Stomach (tissue), 4 donors: ENCODE data around the gene BMPR2.

Experiments used
- EP300 ChIP-seq: sonication (generic); formaldehyde crosslinking; IDR thresholded peaks from one replicate; pipeline ENCODE4 v1.6.1; 2017; ENCODE audit warnings: antibody characterized with exemption
- POLR2A ChIP-seq, 4 donors: fragments of 450-650 bp; IDR thresholded peaks; one replicate each; pipeline ENCODE4 v1.6.1; 2016; ENCODE audit warnings: antibody characterized with exemption in 4 of 4, control low read depth in 2 of 4, mild to moderate bottlenecking in 1 of 4, moderate library complexity in 1 of 4
- POLR2AphosphoS5 ChIP-seq, 3 donors: sonication (generic); formaldehyde crosslinking; IDR thresholded peaks; one replicate each; pipeline ENCODE4 v1.6.1; 2016; ENCODE audit warnings: antibody characterized with exemption in 3 of 3
- TF ChIP-seq, protein P1 (sequence below), 7 experiments: fragments of 450-650 bp in 4 of 7; fragments of 200-600 bp in 3 of 7; sonication (generic) in 3 of 7; IDR thresholded peaks; one replicate each; pipeline ENCODE4 v1.5.1; 2016 to 2019; ENCODE audit warnings: antibody characterized with exemption in 7 of 7, control low read depth in 2 of 7, mild to moderate bottlenecking in 1 of 7

GRCh38 chr2:202375609-202376408 lies at the start of gene BMPR2:
- no peak for TF ChIP-seq EP300
- TF ChIP-seq, protein P1, sequence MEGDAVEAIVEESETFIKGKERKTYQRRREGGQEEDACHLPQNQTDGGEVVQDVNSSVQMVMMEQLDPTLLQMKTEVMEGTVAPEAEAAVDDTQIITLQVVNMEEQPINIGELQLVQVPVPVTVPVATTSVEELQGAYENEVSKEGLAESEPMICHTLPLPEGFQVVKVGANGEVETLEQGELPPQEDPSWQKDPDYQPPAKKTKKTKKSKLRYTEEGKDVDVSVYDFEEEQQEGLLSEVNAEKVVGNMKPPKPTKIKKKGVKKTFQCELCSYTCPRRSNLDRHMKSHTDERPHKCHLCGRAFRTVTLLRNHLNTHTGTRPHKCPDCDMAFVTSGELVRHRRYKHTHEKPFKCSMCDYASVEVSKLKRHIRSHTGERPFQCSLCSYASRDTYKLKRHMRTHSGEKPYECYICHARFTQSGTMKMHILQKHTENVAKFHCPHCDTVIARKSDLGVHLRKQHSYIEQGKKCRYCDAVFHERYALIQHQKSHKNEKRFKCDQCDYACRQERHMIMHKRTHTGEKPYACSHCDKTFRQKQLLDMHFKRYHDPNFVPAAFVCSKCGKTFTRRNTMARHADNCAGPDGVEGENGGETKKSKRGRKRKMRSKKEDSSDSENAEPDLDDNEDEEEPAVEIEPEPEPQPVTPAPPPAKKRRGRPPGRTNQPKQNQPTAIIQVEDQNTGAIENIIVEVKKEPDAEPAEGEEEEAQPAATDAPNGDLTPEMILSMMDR (IDR thresholded peaks at IDR 0.05), result no peak
- TF ChIP-seq POLR2A (IDR thresholded peaks at IDR 0.05), result peak in 2 of 4 donors; percentile 30 to 56
- TF ChIP-seq POLR2AphosphoS5 (IDR thresholded peaks at IDR 0.05), result peak in 2 of 3 donors; percentile 83 to 84
